Right ventricle myocardium inferior (tissue), 1 donor: ENCODE data around the gene NFKBIL1. TPM values are rescaled to one million over a fixed set of nuclear protein-coding genes. Genes with fewer than 3 reads are reported as not detected.
A peak's percentile ranks its signal among the peaks of the same experiment; 100 is the strongest.

Source experiments
- ATAC-seq: fragments of 200-7000 bp; cut with Tn5 transposase; one replicate; pipeline ENCODE4 v1.9.1; 2020; ENCODE audit warnings: mild to moderate bottlenecking, moderate library complexity
- DNase-seq: peaks from one replicate; pipeline ENCODE4 v3.0.0; 2021; ENCODE audit errors: missing footprints
- intact Hi-C: fragments of 100-400 bp; cut with DNase I; formaldehyde crosslinking; loops from one replicate; pipeline ENCODE4 v1.11.0; 2022
- total RNA-seq: library from RNA; stranded (reverse); fragmentation: NEBNext Ultra II Directional; extraction: Animal tissue kit (Norgen Biotek cat#: 25700); gene quantifications from one replicate; pipeline ENCODE4 v1.2.1, GENCODE V29; 2021
- donor health status: DM: no; HTN: yes; CAD: no; lungs with severe emphysema.

Gene NFKBIL1
- total RNA-seq, 1 donor from 2014 or later: 10.8 TPM

DNA sequence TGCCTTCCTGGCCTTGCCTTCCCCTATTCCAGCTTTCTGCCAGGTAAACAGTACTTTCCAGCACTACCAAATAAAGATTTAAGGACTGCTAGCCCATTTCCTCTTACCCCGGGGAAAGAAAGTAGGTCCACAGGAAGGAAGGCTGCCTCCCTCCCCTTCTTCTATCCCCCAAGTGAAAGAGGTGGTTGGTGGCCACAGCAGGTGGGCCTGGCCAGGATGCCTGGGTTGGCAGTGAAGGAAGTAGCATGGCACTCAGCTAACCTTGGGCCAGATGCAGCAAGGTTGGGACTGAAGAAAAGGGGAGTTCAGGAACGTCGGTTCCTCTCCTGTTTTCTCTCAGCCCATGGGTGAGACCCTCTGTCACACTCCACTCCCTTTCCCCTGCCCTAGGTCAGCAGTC is 8.9 kb downstream of the NFKBIL1 start:
- ATAC-seq (no peak), DNase-seq (no peak)
- intact Hi-C loops: no loop called here

DNA sequence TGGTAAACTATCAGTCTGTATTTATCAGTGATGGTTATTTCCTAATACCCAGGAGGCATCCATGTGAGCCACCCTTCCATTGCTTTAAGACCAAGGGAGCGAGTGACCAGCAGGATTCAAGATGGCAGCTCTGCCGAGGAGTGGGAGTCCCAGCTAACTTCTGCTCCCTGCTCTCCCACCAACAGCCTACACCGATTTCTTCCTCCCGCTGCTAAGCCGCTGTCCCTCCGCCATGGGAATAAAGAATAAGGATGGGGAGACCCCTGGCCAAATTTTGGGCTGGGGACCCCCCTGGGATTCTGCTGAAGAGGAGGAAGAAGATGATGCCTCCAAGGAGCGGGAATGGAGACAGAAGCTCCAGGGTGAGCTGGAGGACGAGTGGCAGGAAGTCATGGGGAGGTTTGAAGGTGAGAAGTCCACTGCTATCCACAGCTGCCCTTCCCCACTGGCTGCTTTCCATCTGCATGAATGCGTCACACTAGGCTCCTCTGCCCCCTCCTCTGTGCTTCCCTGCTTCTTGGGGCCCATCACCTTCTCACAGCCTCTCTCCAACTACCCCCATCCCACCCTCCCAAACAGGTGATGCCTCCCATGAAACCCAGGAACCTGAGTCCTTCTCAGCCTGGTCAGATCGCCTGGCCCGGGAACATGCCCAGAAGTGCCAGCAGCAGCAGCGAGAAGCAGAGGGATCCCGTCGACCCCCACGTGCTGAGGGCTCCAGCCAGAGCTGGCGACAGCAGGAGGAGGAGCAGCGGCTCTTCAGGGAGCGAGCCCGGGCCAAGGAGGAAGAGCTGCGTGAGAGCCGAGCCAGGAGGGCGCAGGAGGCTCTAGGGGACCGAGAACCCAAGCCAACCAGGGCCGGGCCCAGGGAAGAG is 10.3 kb downstream of the NFKBIL1 start:
- no peak for DNase-seq
- intact Hi-C loops: no loop called here
- no peak for ATAC-seq

DNA sequence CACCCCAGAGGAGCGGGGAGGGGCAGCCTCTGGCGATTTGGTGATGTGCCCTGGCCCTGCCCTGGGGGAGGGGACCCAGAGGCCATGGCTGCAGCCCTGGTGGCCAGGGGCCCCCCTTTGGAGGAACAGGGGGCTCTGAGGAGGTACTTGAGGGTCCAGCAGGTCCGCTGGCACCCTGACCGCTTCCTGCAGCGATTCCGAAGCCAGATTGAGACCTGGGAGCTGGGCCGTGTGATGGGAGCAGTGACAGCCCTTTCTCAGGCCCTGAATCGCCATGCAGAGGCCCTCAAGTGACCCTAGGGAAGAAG is 10.9 kb downstream of the NFKBIL1 start:
- DNase-seq (no peak), ATAC-seq (no peak)
- intact Hi-C loops: no loop called here

DNA sequence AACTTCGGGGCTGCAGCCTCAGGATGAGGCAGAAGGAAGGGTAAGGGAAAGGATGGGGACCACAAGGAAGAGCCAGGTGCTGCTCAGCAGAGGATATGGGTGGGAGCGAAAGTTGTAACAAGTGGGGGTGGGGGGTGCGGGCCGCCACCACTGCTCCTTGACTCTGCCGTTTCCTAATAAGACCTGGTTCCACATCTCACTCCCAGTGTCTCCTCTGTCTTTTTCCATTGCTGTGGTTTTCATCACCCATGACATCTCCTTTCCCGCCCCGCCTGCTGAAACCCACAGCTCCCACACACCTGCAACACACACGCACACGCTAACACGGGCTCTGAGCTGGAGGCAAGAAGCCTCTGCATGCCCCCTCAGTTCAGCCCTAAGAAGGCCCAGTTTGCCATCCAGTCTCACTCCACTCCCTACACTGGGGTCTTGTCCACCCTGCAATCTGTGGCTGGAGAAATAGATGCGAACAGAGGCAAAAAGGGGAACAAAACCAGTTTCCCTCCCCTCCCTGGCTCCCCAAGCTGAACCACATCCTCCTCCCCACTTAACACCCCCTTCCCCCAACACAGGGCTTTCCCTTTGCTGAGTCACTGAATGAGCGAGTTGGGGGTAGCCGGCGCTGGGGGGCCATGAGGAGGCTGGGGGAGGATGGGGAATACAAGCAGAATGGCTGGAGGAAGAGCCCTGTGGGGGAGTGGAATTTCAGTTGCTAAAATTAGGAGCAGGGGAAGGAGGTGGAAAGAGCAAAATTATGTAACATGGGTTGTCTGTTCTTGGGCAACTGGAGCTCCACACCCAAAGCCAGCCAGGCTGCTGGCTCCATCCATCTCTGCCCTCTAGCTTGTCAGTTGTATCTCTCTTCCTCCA is 11.5 kb downstream of the NFKBIL1 start:
- intact Hi-C loops: no loop called here
- ATAC-seq (peak; percentile 54), DNase-seq (no peak)

DNA sequence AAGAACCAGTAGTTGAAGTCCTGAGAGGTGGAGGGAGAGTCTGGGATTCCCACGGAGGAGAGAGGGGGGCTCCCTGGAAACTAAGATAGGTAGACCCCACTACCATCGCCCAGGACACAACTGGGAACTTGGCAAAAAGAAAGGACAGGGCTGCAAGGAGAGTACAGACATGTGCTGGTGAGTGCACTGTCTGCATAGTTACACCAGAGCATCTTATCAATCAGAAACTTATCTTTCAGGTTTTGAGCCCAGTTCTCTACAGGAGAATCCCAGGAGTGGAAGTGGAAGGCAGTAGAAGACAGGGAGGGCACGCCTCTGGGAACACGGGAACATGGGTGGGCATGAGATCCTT is 12.2 kb downstream of the NFKBIL1 start:
- no peak for ATAC-seq
- intact Hi-C loops: no loop called here

DNA sequence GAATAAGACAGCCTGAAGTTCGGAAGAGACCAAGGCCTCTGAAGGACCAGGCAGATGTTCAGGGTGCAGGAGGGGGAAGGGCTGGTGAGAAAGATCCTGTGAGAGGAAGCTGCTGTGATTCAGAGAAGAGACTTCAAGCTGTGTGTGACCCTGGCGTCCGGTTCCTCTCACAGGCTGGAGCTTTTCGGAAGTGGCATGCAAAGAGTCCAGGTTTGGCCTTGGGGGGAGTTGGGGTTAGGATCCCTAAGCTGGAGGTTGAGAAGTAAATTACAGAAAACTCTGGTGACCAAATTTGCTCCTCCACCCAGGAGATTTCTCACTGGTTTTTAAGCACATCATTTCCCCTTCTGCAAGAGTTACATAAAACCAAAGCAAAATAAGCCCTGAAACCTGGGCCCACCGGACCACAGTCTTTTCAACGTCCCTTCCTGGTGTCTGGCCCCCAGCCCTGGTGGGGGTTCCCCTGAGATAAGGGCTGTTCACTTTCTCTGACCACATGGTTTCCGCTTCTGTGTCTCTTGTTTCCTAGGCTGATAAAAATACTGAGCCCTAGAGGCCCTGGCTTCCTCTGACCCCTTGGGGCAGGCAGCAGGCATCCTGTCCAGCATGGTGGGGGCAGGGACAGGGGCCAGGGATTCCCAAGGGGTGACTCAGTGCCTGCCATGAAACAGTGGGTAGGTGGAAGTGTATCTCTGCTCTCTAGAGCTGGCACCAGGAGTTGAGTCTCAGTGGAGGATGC is 12.7 kb downstream of the NFKBIL1 start:
- ATAC-seq (peak; percentile 74), DNase-seq (no peak)
- intact Hi-C loops: loop anchor here (2.0 kb wide), 1 partner anchor 21 kb away; no protein-coding TSS in a partner anchor

More for the DNA sequence above, 12.2 kb downstream of the NFKBIL1 start:
- no peak for DNase-seq

DNA sequence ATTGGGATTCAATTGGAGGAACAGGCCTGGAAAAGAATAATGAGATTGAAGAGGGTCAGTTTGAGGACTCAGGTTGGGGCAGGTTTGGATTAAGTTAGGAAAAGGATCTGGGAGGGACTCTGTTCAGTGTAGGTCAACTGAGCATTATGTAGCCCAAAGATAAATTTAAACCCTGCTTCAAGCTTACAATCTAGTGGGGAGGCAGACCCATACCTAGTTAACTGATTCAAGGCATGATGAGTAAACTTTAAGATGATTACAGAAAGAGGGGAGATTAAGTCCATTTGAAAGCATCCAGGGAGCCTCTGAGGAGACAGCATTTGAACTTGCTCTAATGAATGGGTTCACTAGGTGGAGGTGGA is 13.3 kb downstream of the NFKBIL1 start:
- ATAC-seq (no peak), DNase-seq (no peak)
- intact Hi-C loops: loop anchor here (2.0 kb wide), 1 partner anchor 20 kb away; no protein-coding TSS in a partner anchor

DNA sequence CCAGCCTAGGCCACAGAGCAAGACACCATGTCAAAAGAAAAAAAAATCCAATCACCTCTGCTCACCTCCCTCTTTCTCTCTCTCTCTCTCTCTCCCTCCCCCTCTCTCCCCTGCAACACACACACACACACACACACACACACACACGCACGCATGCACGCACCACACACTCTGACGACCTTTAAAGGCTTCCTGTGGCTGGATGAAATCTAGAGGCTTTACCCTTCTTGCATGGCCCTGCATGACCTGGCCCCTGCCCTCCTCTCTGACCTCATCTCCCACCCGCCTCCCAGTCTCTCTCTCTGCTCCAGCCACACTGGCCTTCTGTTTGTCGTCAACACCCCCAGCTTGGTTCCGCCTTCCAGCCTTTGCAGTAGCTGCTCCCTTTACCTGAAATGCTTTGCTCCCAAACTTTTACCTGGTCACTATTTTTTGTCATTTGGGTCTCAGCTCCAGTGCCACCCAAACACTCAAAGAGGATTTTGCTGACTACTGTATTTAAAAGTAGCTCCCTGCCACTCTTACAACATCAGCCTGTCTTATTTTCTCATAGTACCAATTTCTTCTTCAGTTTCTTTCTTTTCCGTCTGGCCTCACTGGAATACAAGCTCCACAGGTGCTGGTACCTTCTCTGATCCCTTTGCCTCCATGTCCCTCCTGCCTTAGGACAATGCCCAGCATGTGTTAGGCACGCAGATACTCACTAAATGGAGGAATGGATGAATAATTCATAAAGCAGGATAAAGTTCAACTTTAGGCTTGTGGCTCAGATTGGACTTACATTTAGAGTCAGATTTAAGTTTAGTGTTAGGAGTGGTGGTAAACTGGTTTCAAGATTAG is 20.3 kb downstream of the NFKBIL1 start:
- ATAC-seq (no peak), DNase-seq (no peak)
- intact Hi-C loops: no loop called here

DNA sequence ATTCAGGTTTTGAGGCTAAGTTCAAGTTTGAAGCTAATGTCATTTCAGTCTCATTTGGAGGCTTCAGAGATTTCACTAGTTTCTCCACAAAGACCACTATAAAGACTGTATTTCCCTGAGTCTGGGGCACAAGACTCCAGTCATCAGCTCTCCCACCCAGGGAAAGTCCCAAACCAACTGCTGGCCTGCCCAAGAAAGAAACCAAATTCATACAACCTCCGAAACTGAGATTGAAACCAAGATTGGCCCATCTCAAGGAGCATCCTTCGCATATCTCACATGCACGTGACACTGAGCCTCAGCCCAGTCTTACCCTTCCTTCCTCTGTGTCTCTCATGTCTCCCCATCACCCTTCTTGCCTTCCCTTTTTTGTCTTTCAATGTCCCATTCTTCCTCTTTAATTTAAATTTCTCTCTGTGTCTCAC is 21.1 kb downstream of the NFKBIL1 start:
- DNase-seq (no peak), ATAC-seq (no peak)
- intact Hi-C loops: no loop called here

DNA sequence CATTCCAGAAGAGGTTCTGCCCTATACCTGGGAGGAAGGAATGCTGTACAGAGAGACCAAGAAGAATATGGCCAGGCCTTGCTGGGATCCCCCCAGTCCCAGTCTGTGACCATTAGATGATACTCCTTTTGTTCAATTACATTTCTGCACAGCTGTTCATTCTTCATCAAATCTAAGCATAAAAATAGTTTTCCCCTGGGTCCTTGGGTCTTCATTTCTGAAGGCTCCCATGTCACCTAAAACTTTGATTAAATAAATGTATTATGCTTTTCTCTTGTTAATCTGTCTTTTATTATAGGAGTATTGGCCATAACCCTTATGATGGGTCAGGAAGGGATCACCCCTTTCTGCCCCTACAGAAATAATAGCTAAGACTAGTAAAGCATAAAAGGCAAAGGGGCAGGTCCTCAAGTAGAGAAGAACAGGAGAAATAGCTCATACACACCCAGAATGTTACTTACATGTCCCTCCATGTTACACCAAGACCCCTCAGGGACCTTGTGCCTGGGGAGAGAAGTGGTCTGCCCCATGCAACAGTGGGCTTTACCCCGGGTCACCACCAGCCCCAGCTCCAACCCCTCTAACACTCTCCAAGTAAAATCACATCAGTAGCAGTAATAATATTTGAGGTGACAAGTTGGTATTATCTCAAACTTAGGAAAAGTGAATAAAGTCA is 22.6 kb downstream of the NFKBIL1 start:
- intact Hi-C loops: no loop called here
- DNase-seq: no peak
- ATAC-seq: no peak

DNA sequence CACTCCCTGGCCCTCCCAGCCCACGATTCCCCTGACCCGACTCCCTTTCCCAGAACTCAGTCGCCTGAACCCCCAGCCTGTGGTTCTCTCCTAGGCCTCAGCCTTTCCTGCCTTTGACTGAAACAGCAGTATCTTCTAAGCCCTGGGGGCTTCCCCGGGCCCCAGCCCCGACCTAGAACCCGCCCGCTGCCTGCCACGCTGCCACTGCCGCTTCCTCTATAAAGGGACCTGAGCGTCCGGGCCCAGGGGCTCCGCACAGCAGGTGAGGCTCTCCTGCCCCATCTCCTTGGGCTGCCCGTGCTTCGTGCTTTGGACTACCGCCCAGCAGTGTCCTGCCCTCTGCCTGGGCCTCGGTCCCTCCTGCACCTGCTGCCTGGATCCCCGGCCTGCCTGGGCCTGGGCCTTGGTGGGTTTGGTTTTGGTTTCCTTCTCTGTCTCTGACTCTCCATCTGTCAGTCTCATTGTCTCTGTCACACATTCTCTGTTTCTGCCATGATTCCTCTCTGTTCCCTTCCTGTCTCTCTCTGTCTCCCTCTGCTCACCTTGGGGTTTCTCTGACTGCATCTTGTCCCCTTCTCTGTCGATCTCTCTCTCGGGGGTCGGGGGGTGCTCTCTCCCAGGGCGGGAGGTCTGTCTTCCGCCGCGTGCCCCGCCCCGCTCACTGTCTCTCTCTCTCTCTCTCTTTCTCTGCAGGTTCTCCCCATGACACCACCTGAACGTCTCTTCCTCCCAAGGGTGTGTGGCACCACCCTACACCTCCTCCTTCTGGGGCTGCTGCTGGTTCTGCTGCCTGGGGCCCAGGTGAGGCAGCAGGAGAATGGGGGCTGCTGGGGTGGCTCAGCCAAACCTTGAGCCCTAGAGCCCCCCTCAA is 24.9 kb downstream of the NFKBIL1 start, which contains the start of gene LTA:
Gene LTA, plus strand, starts transcription at position 249 of the 871 bp plus-strand sequence. Its CDS starts 454 bp downstream, at position 703.
- ATAC-seq: no peak
- intact Hi-C loops: no loop called here

DNA sequence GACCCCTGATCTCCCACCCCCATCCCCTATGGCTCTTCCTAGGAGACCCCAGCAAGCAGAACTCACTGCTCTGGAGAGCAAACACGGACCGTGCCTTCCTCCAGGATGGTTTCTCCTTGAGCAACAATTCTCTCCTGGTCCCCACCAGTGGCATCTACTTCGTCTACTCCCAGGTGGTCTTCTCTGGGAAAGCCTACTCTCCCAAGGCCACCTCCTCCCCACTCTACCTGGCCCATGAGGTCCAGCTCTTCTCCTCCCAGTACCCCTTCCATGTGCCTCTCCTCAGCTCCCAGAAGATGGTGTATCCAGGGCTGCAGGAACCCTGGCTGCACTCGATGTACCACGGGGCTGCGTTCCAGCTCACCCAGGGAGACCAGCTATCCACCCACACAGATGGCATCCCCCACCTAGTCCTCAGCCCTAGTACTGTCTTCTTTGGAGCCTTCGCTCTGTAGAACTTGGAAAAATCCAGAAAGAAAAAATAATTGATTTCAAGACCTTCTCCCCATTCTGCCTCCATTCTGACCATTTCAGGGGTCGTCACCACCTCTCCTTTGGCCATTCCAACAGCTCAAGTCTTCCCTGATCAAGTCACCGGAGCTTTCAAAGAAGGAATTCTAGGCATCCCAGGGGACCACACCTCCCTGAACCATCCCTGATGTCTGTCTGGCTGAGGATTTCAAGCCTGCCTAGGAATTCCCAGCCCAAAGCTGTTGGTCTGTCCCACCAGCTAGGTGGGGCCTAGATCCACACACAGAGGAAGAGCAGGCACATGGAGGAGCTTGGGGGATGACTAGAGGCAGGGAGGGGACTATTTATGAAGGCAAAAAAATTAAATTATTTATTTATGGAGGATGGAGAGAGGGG is 26.1 kb downstream of the NFKBIL1 start:
- intact Hi-C loops: no loop called here

More for the DNA sequence above, 24.9 kb downstream of the NFKBIL1 start, which contains the start of gene LTA:
- DNase-seq: no peak

DNA sequence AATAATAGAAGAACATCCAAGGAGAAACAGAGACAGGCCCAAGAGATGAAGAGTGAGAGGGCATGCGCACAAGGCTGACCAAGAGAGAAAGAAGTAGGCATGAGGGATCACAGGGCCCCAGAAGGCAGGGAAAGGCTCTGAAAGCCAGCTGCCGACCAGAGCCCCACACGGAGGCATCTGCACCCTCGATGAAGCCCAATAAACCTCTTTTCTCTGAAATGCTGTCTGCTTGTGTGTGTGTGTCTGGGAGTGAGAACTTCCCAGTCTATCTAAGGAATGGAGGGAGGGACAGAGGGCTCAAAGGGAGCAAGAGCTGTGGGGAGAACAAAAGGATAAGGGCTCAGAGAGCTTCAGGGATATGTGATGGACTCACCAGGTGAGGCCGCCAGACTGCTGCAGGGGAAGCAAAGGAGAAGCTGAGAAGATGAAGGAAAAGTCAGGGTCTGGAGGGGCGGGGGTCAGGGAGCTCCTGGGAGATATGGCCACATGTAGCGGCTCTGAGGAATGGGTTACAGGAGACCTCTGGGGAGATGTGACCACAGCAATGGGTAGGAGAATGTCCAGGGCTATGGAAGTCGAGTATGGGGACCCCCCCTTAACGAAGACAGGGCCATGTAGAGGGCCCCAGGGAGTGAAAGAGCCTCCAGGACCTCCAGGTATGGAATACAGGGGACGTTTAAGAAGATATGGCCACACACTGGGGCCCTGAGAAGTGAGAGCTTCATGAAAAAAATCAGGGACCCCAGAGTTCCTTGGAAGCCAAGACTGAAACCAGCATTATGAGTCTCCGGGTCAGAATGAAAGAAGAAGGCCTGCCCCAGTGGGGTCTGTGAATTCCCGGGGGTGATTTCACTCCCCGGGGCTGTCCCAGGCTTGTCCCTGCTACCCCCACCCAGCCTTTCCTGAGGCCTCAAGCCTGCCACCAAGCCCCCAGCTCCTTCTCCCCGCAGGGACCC is 27.0 kb downstream of the NFKBIL1 start:
- DNase-seq (no peak), ATAC-seq (no peak)
- intact Hi-C loops: no loop called here

More for the DNA sequence above, 26.1 kb downstream of the NFKBIL1 start:
- no peak for ATAC-seq
- no peak for DNase-seq

DNA sequence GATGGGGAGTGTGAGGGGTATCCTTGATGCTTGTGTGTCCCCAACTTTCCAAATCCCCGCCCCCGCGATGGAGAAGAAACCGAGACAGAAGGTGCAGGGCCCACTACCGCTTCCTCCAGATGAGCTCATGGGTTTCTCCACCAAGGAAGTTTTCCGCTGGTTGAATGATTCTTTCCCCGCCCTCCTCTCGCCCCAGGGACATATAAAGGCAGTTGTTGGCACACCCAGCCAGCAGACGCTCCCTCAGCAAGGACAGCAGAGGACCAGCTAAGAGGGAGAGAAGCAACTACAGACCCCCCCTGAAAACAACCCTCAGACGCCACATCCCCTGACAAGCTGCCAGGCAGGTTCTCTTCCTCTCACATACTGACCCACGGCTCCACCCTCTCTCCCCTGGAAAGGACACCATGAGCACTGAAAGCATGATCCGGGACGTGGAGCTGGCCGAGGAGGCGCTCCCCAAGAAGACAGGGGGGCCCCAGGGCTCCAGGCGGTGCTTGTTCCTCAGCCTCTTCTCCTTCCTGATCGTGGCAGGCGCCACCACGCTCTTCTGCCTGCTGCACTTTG is 28.0 kb downstream of the NFKBIL1 start, which contains the start of gene TNF:
Gene TNF, plus strand, starts transcription at position 231 of the 567 bp plus-strand sequence. Its CDS starts 177 bp downstream, at position 408.
- ATAC-seq (peak; percentile 32), DNase-seq (no peak)
- intact Hi-C loops: no loop called here
